Activated T-cell treated with anti-CD3 and anti-CD28 coated beads, Interleukin-2, amount 50 U/mL, for 72 hours (primary cell): ENCODE measurements around the gene NFX1. TPM values are rescaled to one million over a fixed set of nuclear protein-coding genes. Genes with fewer than 3 reads are reported as not detected.
A peak's percentile ranks its signal among the peaks of the same experiment; 100 is the strongest.

Source experiments
- ATAC-seq, 2 donors: fragments of 150-1000 bp; cut with Tn5 transposase; replicated peaks in 1 of 2; 2 replicates each; pipeline ENCODE4 v1.10.0; 2021; ENCODE audit warnings: moderate library complexity in 2 of 2, mild to moderate bottlenecking in 1 of 2
- DNase-seq, 2 donors: peaks; one replicate each; pipeline ENCODE4 v3.0.0; 2021 to 2022; ENCODE audit warnings: mixed read lengths in 1 of 2
- H3K27ac Mint-ChIP-seq: one replicate; pipeline ENCODE4 v1.8.0; 2022; ENCODE audit warnings: mild to moderate bottlenecking, moderate library complexity, mixed read lengths
- H3K27me3 Mint-ChIP-seq: one replicate; pipeline ENCODE4 v1.8.0; 2022; ENCODE audit warnings: low read depth, mixed read lengths
- H3K36me3 Mint-ChIP-seq, 2 donors: one replicate each; pipeline ENCODE4 v1.8.0; 2022; ENCODE audit warnings: mixed read lengths in 2 of 2, mild to moderate bottlenecking in 1 of 2; ENCODE audit not compliant: insufficient read depth in 2 of 2
- H3K4me1 Mint-ChIP-seq: one replicate; pipeline ENCODE4 v1.8.0; 2022; ENCODE audit warnings: low read depth, mixed read lengths
- H3K4me3 Mint-ChIP-seq, 2 donors: one replicate each; pipeline ENCODE4 v1.8.0; 2022; ENCODE audit warnings: mild to moderate bottlenecking in 2 of 2, mixed read lengths in 2 of 2, moderate library complexity in 2 of 2
- H3K9me3 Mint-ChIP-seq, 2 donors: one replicate each; pipeline ENCODE4 v1.8.0; 2022; ENCODE audit warnings: mixed read lengths in 2 of 2
- total RNA-seq, 2 donors: library from RNA; stranded (reverse); gene quantifications; one replicate each; pipeline ENCODE4 v1.2.3, GENCODE V29; 2022

Gene NFX1
- total RNA-seq, 2 donors from 2014 or later = 31.2 to 40.3 TPM

DNA sequence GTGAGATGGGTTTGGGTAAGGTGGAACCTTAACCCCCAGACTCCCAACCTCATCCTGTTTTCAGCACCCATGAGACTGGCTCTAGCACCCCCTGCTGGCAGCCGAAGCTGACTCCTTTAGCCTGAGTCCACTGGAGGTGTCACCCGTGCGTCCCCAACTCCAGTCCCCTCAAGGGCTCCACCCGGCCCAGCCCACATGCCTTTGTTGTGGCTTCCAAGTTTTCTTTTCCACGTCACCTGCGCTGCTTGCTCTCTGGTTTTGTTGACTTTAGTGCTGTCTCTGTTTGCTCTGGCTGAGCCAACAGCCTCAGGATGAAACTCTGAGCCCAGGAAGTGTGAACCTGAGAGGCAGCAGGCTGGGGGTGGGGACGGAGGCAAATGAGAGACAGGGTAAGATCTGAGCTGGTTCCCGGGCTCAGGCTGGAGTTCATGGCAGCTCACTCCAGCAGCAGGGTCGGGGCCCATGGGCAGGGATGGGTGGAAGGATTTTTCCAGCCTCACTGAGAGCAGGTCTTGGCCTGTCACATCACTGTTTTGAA, 125.3 kb downstream of the NFX1 start:
- Mint-ChIP-seq H3K27ac (peak overlapping the region; percentile 7), H3K4me3 (peak overlapping the region; percentile 33 to 80), H3K4me1 (peaks cover 51% of the 10 kb centered on the region), H3K9me3 (no peaks in the 10 kb centered on the region), H3K36me3 (no peaks in the 10 kb centered on the region), H3K27me3 (no peaks in the 10 kb centered on the region)
- peak; percentile 94 to 95 for DNase-seq
- peak; percentile 95 to 97 for ATAC-seq

DNA sequence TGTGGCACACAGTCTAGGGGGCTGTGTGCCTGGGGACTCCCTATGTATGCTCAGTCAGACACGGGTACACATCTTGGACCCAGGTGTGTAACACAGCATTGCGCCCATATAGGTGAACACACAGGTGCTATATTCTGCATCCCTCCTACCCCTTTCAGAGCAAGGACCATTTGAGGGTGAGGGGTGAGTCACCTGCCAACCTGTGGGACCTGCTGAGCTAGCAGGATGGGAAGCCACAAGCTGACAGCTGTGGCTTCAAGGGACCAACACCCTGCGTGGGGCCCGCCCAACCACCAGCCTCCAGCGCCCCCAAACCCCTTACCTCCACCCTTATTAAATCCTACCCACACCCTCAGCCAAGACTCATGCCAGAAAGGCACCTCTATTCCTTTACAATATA, 126.7 kb downstream of the NFX1 start:
- peak overlapping the region in 1 of 2 donors; percentile 31 for H3K4me3 Mint-ChIP-seq
- H3K36me3 Mint-ChIP-seq = no peaks in the 10 kb centered on the region
- no peaks in the 10 kb centered on the region for H3K9me3 Mint-ChIP-seq
- peak; percentile 18 to 29 for DNase-seq
- no peak overlapping the region for H3K27ac Mint-ChIP-seq
- no peak for ATAC-seq
- peaks cover 49% of the 10 kb centered on the region for H3K4me1 Mint-ChIP-seq
- H3K27me3 Mint-ChIP-seq = no peaks in the 10 kb centered on the region

DNA sequence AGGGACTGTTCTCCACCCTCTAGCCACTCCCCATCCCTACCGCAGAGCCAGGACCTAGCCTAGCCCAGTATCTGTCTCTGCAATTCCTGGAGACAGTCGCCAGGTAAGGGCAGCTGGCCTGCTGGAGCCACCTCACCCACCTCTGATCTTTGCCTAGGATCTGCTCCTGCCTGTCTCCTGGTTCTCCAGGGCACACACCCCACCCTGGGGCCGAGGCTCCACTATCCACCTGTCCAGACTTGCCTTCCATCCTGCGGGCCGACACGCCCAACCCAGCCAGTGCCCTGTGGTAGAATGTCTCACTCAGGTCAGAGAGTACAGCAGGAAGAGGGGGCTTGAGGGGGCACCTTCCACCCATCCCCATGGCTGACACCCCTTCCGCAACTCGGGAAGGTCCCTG, 127.8 kb downstream of the NFX1 start:
- no peak overlapping the region for H3K4me3 Mint-ChIP-seq
- no peak overlapping the region for H3K27ac Mint-ChIP-seq
- no peaks in the 10 kb centered on the region for H3K36me3 Mint-ChIP-seq
- peaks cover 46% of the 10 kb centered on the region for H3K4me1 Mint-ChIP-seq
- H3K9me3 Mint-ChIP-seq = no peaks in the 10 kb centered on the region
- DNase-seq = no peak
- ATAC-seq = no peak
- no peaks in the 10 kb centered on the region for H3K27me3 Mint-ChIP-seq

DNA sequence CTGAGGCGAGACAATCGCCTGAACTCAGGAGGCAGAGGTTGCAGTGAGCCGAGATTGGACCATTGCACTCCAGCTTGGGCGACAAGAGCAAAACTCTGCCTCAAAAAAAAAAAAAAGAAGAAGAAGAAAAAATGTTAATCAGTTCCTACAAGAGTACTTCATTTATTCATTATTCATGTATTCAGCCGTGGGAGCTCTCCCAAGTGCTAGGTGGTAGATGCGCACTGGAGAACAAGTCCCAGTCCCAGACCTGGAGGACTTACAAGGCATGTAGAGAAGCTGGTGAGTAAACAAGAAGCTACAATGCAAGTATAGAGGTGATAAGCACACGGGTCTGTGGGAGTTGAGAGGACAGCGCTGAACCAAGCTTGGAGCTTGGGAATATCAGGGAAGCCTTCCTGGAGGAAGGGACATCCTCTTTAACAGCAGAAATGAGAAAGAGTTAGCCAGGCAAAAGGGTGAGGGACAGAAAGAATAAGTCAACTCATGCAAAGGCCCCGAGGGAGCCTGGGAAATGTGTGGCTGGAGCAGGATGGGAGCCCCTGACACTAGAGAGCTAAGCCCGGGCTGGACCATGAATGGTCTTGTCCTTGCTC, 129.5 kb downstream of the NFX1 start:
- no peak for ATAC-seq
- Mint-ChIP-seq H3K36me3 (no peaks in the 10 kb centered on the region), H3K9me3 (no peaks in the 10 kb centered on the region)

More for the DNA sequence above, 129.5 kb downstream of the NFX1 start:
- DNase-seq = no peak
- no peak overlapping the region for H3K4me3 Mint-ChIP-seq
- H3K4me1 Mint-ChIP-seq = peaks cover 36% of the 10 kb centered on the region
- no peak overlapping the region for H3K27ac Mint-ChIP-seq
- H3K27me3 Mint-ChIP-seq = no peaks in the 10 kb centered on the region

Other genes starting within 250 kb of the NFX1 start
- 10 to 100 TPM; 23.4 to 27.6 TPM for gene SMU1, start 213.8 kb upstream of the NFX1 start, total RNA-seq
- gene B4GALT1, start 123.2 kb upstream of the NFX1 start, total RNA-seq = 10 to 100 TPM; 72.2 to 91.9 TPM
- not detected for gene SPINK4, start 50.3 kb upstream of the NFX1 start, total RNA-seq
- 10 to 100 TPM; 52.5 to 60.3 TPM for gene BAG1, start 25.8 kb upstream of the NFX1 start, total RNA-seq
- gene CHMP5, start 25.5 kb upstream of the NFX1 start, total RNA-seq = 100 to 1,000 TPM in 1 of 2 donors, 10 to 100 TPM in 1; 76.5 to 112 TPM
- not detected for gene AQP7, start 112.1 kb downstream of the NFX1 start, total RNA-seq
- gene AQP3, start 157.1 kb downstream of the NFX1 start, total RNA-seq = 10 to 100 TPM; 12.0 to 17.8 TPM
- gene NOL6, start 183.4 kb downstream of the NFX1 start, total RNA-seq = 10 to 100 TPM; 26.1 to 30.1 TPM
- 1 to 10 TPM in 1 of 2 donors, under 1 TPM in 1; 0.48 to 1.9 TPM for gene ANKRD18B, start 233.7 kb downstream of the NFX1 start, total RNA-seq